Stimulated activated CD8-positive, alpha-beta memory T cell treated with anti-CD3 and anti-CD28 coated beads, Interleukin-12 subunit alpha, Interleukin-12 subunit beta, amount 100 ng/mL, for 24 hours (primary cell): Measurements from ENCODE around the gene PADI4.

Experiments used
- DNase-seq: peaks from one replicate; pipeline ENCODE4 v3.0.0-alpha.2; 2020; ENCODE audit errors: extremely low read depth

PADI4 gene

GRCh38 chr1:17307946-17308345 lies at the start of gene PADI4:
TSS of gene PADI4 (plus strand) at chr1:17308197. CDS start at chr1:17308223, 26 bp downstream.
- DNase-seq, result no peak

- no peak for DNase-seq
Measured at GRCh38 chr1:17258758-17259130, 49.3 kb upstream of the PADI4 start.

GRCh38 chr1:17259233-17259873 lies 48.6 kb upstream of the PADI4 start:
- no peak for DNase-seq

- DNase-seq, result no peak
Measured at GRCh38 chr1:17260264-17260663, 47.7 kb upstream of the PADI4 start.

GRCh38 chr1:17260738-17261137 lies 47.3 kb upstream of the PADI4 start:
- DNase-seq, result no peak

- no peak for DNase-seq
Measured at GRCh38 chr1:17263936-17264335, 44.1 kb upstream of the PADI4 start.

GRCh38 chr1:17264470-17264869 lies 43.5 kb upstream of the PADI4 start:
- no peak for DNase-seq

- no peak for DNase-seq
Measured at GRCh38 chr1:17265162-17265561, 42.8 kb upstream of the PADI4 start.

GRCh38 chr1:17265950-17266349 lies 42.0 kb upstream of the PADI4 start:
- DNase-seq, result no peak

GRCh38 chr1:17270891-17271765 lies 36.9 kb upstream of the PADI4 start:
- no peak for DNase-seq

GRCh38 chr1:17272066-17272465 lies 35.9 kb upstream of the PADI4 start:
- no peak for DNase-seq

GRCh38 chr1:17272646-17273045 lies 35.4 kb upstream of the PADI4 start:
- no peak for DNase-seq

GRCh38 chr1:17273096-17273495 lies 34.9 kb upstream of the PADI4 start:
- no peak for DNase-seq

- DNase-seq, result no peak
Measured at GRCh38 chr1:17274186-17275170, 33.5 kb upstream of the PADI4 start.

GRCh38 chr1:17276568-17276967 lies 31.4 kb upstream of the PADI4 start:
- DNase-seq, result no peak

- DNase-seq, result no peak
Measured at GRCh38 chr1:17277511-17278159, 30.4 kb upstream of the PADI4 start.

GRCh38 chr1:17278996-17279830 lies 28.8 kb upstream of the PADI4 start:
- no peak for DNase-seq

- DNase-seq, result no peak
Measured at GRCh38 chr1:17280436-17280835, 27.6 kb upstream of the PADI4 start.

GRCh38 chr1:17280894-17281293 lies 27.1 kb upstream of the PADI4 start:
- no peak for DNase-seq

- no peak for DNase-seq
Measured at GRCh38 chr1:17281775-17282181, 26.2 kb upstream of the PADI4 start.

GRCh38 chr1:17282836-17283235 lies 25.2 kb upstream of the PADI4 start:
- no peak for DNase-seq
